GM12865 (cell line): ENCODE data around the gene MOSMO.

Experiments used
- DNase-seq: peaks from one replicate; pipeline ENCODE4 v3.0.0; 2010; ENCODE audit warnings: low read depth
- H3K4me3 ChIP-seq: 2 replicates; pipeline ENCODE4 v1.5.1; 2011; ENCODE audit warnings: mild to moderate bottlenecking, low read depth, low read length, control low read depth
- CTCF ChIP-seq: IDR thresholded peaks from 2 replicates; pipeline ENCODE4 v1.5.1; 2011; ENCODE audit warnings: low read length, control low read depth, low read depth, inconsistent platforms; ENCODE audit not compliant: insufficient read depth; ENCODE audit errors: missing control alignments

Gene MOSMO

DNA sequence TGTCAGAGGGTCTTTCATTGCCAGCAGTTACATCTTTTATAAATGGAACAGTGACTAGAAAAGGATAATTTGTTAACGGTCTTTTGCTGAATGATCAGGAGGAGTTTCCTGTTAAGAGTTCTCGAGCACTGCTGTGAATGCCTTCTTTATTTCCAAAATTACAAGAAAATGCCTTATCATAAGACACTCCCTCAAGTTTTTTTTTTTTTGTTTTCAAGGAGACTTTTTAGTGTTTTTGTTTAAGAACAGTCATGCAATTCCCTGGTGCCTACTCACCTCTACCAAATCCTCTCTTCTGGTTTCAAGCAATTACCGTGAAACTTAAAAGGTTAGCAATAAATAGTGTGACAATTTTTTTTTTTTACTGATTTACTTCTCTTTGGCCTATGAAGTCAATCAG lies 65.4 kb downstream of the MOSMO start:
- TF ChIP-seq CTCF, result no peak

DNA sequence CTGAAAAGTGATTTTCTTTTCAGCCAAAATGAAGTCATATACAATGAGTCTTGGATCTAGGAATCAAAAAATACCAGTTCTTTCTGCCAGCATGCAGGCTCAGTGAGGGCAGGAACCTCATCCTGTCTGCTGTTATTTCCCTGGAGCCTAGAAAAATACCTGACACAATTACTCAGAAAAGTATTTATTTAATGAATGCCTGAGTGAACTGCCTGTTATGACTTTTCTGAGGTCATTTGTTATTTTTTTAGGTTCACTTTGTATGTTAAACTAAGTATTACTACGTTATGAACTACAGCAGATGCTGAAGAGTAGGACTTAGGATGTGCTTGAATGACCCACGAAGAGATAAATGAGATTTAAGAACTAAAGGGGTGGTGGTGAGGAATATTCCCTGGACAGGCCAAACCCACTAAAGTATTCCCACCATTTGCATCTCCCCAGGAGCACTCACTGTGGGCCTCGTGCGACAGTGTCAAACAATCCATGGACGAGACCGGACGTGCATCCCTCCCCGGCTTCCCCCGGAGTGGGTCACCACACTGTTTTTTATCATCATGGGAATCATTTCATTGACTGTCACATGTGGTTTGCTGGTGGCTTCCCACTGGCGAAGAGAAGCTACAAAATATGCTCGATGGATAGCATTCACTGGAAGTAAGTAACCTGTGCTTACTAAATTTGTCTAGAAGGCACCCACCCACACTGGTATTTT lies 67.3 kb downstream of the MOSMO start:
- DNase-seq, result no peak
- no peak for TF ChIP-seq CTCF
- no peak overlapping the region for H3K4me3 ChIP-seq

More for the DNA sequence above, 65.4 kb downstream of the MOSMO start:
- no peak overlapping the region for H3K4me3 ChIP-seq
- no peak for DNase-seq

- no peak for TF ChIP-seq CTCF
- no peak overlapping the region for H3K4me3 ChIP-seq
- no peak for DNase-seq
Observed at GRCh38 chr16:22075776-22076175, 67.9 kb downstream of the MOSMO start.

DNA sequence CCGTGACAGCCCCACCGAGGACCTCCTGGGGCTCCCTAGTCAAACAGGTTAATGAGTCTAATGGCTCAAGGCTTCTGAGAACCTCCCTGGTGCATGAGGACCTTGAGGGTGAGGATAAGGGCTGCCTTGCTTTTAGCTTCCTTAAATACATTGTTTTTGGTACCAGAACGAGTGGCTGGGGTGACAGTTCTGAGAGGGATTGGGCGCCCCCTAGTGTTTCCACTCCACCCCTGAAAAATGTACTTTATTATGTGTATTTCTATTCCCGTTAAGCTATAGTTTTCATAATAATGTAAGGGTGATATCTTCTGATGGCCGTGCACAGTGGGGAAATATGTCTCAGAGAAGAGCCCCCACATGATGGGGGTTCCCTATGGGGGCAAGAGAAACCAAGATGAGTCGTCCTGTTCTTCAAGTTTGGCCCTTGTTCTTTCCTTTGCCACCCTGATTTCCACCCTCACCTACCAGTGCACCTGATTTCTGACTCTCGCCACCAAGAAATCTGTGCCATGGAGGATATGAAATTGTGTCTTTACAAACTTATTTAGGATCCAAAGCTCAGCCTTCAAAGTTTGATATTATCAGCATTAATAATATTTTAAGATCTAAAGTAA lies 69.9 kb downstream of the MOSMO start:
- TF ChIP-seq CTCF, result peak; percentile 77
- DNase-seq, result peak; percentile 77
- H3K4me3 ChIP-seq, result no peak overlapping the region

DNA sequence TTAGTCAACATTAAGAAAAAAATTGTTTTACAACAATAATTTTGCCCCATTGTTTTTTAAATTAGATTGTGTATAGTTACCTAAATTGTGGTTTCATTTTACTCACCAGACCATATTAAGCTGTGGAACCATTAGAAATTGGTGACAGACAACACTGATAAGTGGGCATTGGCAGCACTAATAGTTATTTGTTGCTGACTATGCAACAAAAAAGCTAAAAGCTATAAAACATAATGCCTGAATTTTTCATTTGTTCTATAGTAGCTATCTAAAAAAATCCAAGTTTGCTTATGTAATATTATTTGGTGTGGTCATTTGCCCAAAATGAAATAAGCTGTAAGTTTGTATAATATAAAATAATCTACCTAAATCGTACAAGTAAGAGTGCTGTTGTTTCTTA lies 70.7 kb downstream of the MOSMO start:
- H3K4me3 ChIP-seq, result no peak overlapping the region
- TF ChIP-seq CTCF, result no peak
- DNase-seq, result no peak

- TF ChIP-seq CTCF, result no peak
- no peak for DNase-seq
- H3K4me3 ChIP-seq, result no peak overlapping the region
Observed at GRCh38 chr16:22081050-22081449, 73.1 kb downstream of the MOSMO start.

- DNase-seq, result no peak
- TF ChIP-seq CTCF, result no peak
- no peak overlapping the region for H3K4me3 ChIP-seq
Observed at GRCh38 chr16:22086440-22086839, 78.5 kb downstream of the MOSMO start.
